GM12878 (cell line): ENCODE results near the gene TCF4. TPM values are rescaled to one million over a fixed set of nuclear protein-coding genes. Genes with fewer than 3 reads are reported as not detected.

Source experiments
- ATAC-seq: fragments of 200-7000 bp; cut with Tn5 transposase; 3 replicates; pipeline ENCODE4 v1.9.1; 2020; ENCODE audit warnings: mild to moderate bottlenecking, moderate library complexity
- BruUV-seq: library from RNA; stranded (reverse); fragments of 400-500 nt; replicated peaks from 2 replicates; lab custom pipeline; 2021; lab: Mats Ljungman, UMichigan
- CTCF ChIA-PET: fragments of 300-600 bp; sonication (Branson Sonifier 250); formaldehyde crosslinking; extraction: SDS; loops from one replicate; lab custom pipeline; 2021; ENCODE audit warnings: inconsistent platforms; lab: Yijun Ruan, JAX
- POLR2A ChIA-PET: fragments of 350-600 bp; formaldehyde crosslinking; extraction: SDS; loops from one replicate; lab custom pipeline; 2021; ENCODE audit warnings: inconsistent platforms; lab: Charles Lee
- RAD21 ChIA-PET: fragments of 300-600 bp; sonication (Branson Sonifier 250); formaldehyde crosslinking; loops from one replicate; lab custom pipeline; 2023; ENCODE audit warnings: antibody characterized with exemption; ENCODE audit not compliant: unreplicated experiment; lab: Charles Lee
- SMC1A ChIA-PET: fragments of 300-600 bp; sonication (Branson Sonifier 250); formaldehyde crosslinking; loops from one replicate; lab custom pipeline; 2023; ENCODE audit not compliant: unreplicated experiment, uncharacterized antibody; lab: Charles Lee
- DNase-seq: peaks from one replicate; pipeline ENCODE4 v3.0.0-alpha.2; 2011; ENCODE audit warnings: low read depth, low spot score
- FAIRE-seq: peaks from 3 replicates; lab custom pipeline; 2011; peaks lifted over from hg19 to GRCh38; lab: Jason Lieb, UNC
- H2AFZ ChIP-seq: 2 replicates; pipeline ENCODE4 v1.6.0; 2011; ENCODE audit warnings: low read depth, low read length, control low read depth; ENCODE audit not compliant: control insufficient read depth
- H3K27ac ChIP-seq: 2 replicates; pipeline ENCODE4 v1.5.1; 2011; ENCODE audit warnings: control low read depth; ENCODE audit not compliant: control insufficient read depth, insufficient read depth
- H3K27me3 ChIP-seq, 2 experiments: replicated peaks in 1 of 2; 2 replicates each; pipeline versions ENCODE4 v1.6.0 to v1.6.1; 2011; ENCODE audit warnings: low read length in 1 of 2; ENCODE audit not compliant: control insufficient read depth in 2 of 2, insufficient read depth in 2 of 2
- H3K36me3 ChIP-seq, 2 experiments: 2 replicates each; pipeline ENCODE4 v1.5.1; 2011; ENCODE audit warnings: low read length in 1 of 2; ENCODE audit not compliant: control insufficient read depth in 2 of 2, insufficient read depth in 2 of 2
- H3K4me1 ChIP-seq: 2 replicates; pipeline ENCODE4 v1.6.1; 2011; ENCODE audit warnings: mild to moderate bottlenecking, low read length, moderate library complexity, mixed read lengths; ENCODE audit not compliant: control insufficient read depth, insufficient read depth
- H3K4me2 ChIP-seq: 2 replicates; pipeline ENCODE4 v1.6.0; 2011; ENCODE audit warnings: control low read depth; ENCODE audit not compliant: control insufficient read depth, insufficient read depth
- H3K4me3 ChIP-seq: fragments of 200-600 bp; sonication (generic); 2 replicates; pipeline ENCODE4 v1.5.1; 2016
- H3K79me2 ChIP-seq: 2 replicates; pipeline ENCODE4 v1.6.0; 2011; ENCODE audit warnings: low read length; ENCODE audit not compliant: control insufficient read depth, insufficient read depth
- H3K9ac ChIP-seq: 2 replicates; pipeline ENCODE4 v1.8.0; 2011; ENCODE audit warnings: low read length, control low read depth, mixed read lengths; ENCODE audit not compliant: control insufficient read depth, insufficient read depth
- H3K9me3 ChIP-seq: replicated peaks from 3 replicates; pipeline ENCODE4 v1.5.1; 2011; ENCODE audit warnings: mild to moderate bottlenecking, low read length; ENCODE audit not compliant: control insufficient read depth, insufficient read depth
- H4K20me1 ChIP-seq: 2 replicates; pipeline ENCODE4 v1.6.0; 2011; ENCODE audit not compliant: control insufficient read depth, insufficient read depth
- CEBPB ChIP-seq, 2 experiments: fragments of 150-350 bp in 1 of 2; IDR thresholded peaks; 2 replicates each; pipeline ENCODE4 v1.6.1; 2012 to 2014; ENCODE audit warnings: low read depth in 2 of 2, low read length in 2 of 2, borderline replicate concordance in 1 of 2, inconsistent platforms in 1 of 2
- CHD2 ChIP-seq: IDR thresholded peaks from 2 replicates; pipeline ENCODE4 v1.6.1; 2011; ENCODE audit warnings: low read depth, low read length, improper control_type of control experiment, borderline replicate concordance
- CREB1 ChIP-seq: IDR thresholded peaks from 2 replicates; pipeline ENCODE4 v1.6.1; 2012; ENCODE audit warnings: low read depth, mild to moderate bottlenecking, inconsistent platforms
- HCFC1 ChIP-seq: fragments of 150-350 bp; IDR thresholded peaks from 2 replicates; pipeline ENCODE4 v1.6.1; 2014; ENCODE audit warnings: low read length
- JUND ChIP-seq: IDR thresholded peaks from 2 replicates; pipeline ENCODE4 v1.6.1; 2012; ENCODE audit warnings: low read depth, mild to moderate bottlenecking, low read length, improper control_type of control experiment, moderate library complexity
- NFYA ChIP-seq: IDR thresholded peaks from 2 replicates; pipeline ENCODE4 v1.6.1; 2011; ENCODE audit warnings: low read depth, mild to moderate bottlenecking, low read length, improper control_type of control experiment, borderline replicate concordance
- POU2F2 ChIP-seq: IDR thresholded peaks from 3 replicates; pipeline ENCODE4 v1.6.1; 2011; ENCODE audit warnings: low read depth, mild to moderate bottlenecking, low read length, borderline replicate concordance
- RELA ChIP-seq: fragments of 450-650 bp; IDR thresholded peaks from 2 replicates; pipeline ENCODE4 v1.8.0; 2014; ENCODE audit warnings: borderline replicate concordance; ENCODE audit not compliant: partially characterized antibody
- SREBF1 ChIP-seq: IDR thresholded peaks from 2 replicates; pipeline ENCODE4 v1.6.1; 2012; ENCODE audit warnings: mild to moderate bottlenecking, low read length
- SUZ12 ChIP-seq: fragments of 200-600 bp; sonication (generic); IDR thresholded peaks from one replicate; pipeline ENCODE4 v1.6.1; 2018; ENCODE audit warnings: antibody characterized with exemption, mild to moderate bottlenecking; ENCODE audit not compliant: unreplicated experiment
- TCF7 ChIP-seq: IDR thresholded peaks from 2 replicates; pipeline ENCODE4 v1.6.1; 2014; ENCODE audit warnings: antibody characterized with exemption, borderline replicate concordance
- ZNF687 ChIP-seq: fragments of 450-650 bp; IDR thresholded peaks from 2 replicates; pipeline ENCODE4 v1.6.1; 2017; ENCODE audit warnings: mild to moderate bottlenecking, moderate library complexity
- WGBS: methylation state at CpG from one replicate; pipeline ENCODE4 v1.1.6; 2016; ENCODE audit warnings: low lambda C conversion rate; ENCODE audit not compliant: insufficient replicate concordance, insufficient coverage; ENCODE audit errors: missing lambda C conversion rate; 5-methylcytosine and 5-hydroxymethylcytosine counted together
- in situ Hi-C: fragments of 300-500 bp; cut with MboI; formaldehyde crosslinking; loops from 9 replicates; pipeline ENCODE4 v1.14.3; 2018; ENCODE audit warnings: mixed read lengths
- intact Hi-C: fragments of 100-400 bp; cut with micrococcal nuclease; formaldehyde crosslinking; loops from one replicate; pipeline ENCODE4 v1.14.2; 2022; ENCODE audit not compliant: unreplicated experiment
- polyA plus RNA-seq, 11 experiments: library from polyadenylated mRNA; depleted of rRNA in 4 of 11; unstranded in 6 of 11; stranded (reverse) in 5 of 11; fragments of >200 nt; fragmentation: Nextera tagmentation in 4 of 11; fragmentation: Illumina TruSeq in 1 of 11; extraction: Ambion mirVana in 4 of 11; extraction: Trizol in 1 of 11; gene quantifications; 1 replicate in 1 of 11; 2 replicates in 10 of 11; pipeline versions ENCODE4 v1.2.1 to v1.2.3, GENCODE V29; 2011 to 2016; ENCODE audit warnings: inconsistent platforms in 2 of 11, missing spikeins in 2 of 11, low read depth in 1 of 11
- total RNA-seq, 4 experiments: library from RNA; depleted of rRNA in 3 of 4; stranded (reverse); fragments of >200 nt in 3 of 4; fragmentation: Illumina TruSeq in 1 of 4; extraction: Trizol in 1 of 4; gene quantifications; 2 replicates each; pipeline versions ENCODE4 v1.2.1 to v1.2.3, GENCODE V29; 2013 to 2021

The TCF4 gene
- total and polyA plus RNA-seq, 10 of the 15 experiments (the other 5 are each of a cell fraction or from before 2014, with no cell fraction given), result 15.2 to 94.0 (median 31.5) TPM

- Histone ChIP-seq H3K4me1 (peaks cover 14% of the 10 kb centered on the region), H3K4me2 (no peak overlapping the region), H3K27ac (no peak overlapping the region), H3K36me3 (no peaks in the 10 kb centered on the region), H3K9ac (no peak overlapping the region), H4K20me1 (no peaks in the 10 kb centered on the region), H3K9me3 (no peaks in the 10 kb centered on the region), H3K79me2 (no peaks in the 10 kb centered on the region), H3K27me3 (no peaks in the 10 kb centered on the region), H2AFZ (no peak overlapping the region), H3K4me3 (no peak overlapping the region)
- no peak for FAIRE-seq
- ChIA-PET RAD21 (interaction anchor here (1.0 kb wide), 1 partner anchor 133 kb away, joined by 3 read pairs; no protein-coding TSS in a partner anchor), CTCF (interaction anchor here (1.4 kb wide), 1 partner anchor 15 kb away, joined by 6 read pairs; no protein-coding TSS in a partner anchor), SMC1A (no interaction called here), POLR2A (no interaction called here)
- 78% methylated on average over 3 of the region's 3 CpGs for WGBS
- no peak for ATAC-seq
- TF ChIP-seq CEBPB (IDR thresholded peaks at IDR 0.05; ENCODE audit: borderline replicate concordance in 1 of 2, low read depth in 2 of 2, low read length in 2 of 2), result no peak
- TF ChIP-seq CHD2, result no peak
- TF ChIP-seq SUZ12, result no peak
- no peak for TF ChIP-seq NFYA
- TF ChIP-seq POU2F2, result no peak
- no peak for TF ChIP-seq TCF7
- TF ChIP-seq HCFC1, result no peak
- TF ChIP-seq RELA, result no peak
- no peak for TF ChIP-seq ZNF687
- TF ChIP-seq CREB1, result no peak
- TF ChIP-seq JUND, result no peak
- no peak for TF ChIP-seq SREBF1
- BruUV-seq, result no TSS peak
- intact Hi-C loops, result loop anchor here (5.0 to 10.0 kb wide), 2 partner anchors 125 to 543 kb away; no protein-coding TSS in a partner anchor
- DNase-seq, result no peak
- in situ Hi-C loops, result no loop called here
Observed at GRCh38 chr18:55219823-55220222, 368.2 kb downstream of the TCF4 start.
